ENCODE results near the gene PID1.

PID1 gene

DNA sequence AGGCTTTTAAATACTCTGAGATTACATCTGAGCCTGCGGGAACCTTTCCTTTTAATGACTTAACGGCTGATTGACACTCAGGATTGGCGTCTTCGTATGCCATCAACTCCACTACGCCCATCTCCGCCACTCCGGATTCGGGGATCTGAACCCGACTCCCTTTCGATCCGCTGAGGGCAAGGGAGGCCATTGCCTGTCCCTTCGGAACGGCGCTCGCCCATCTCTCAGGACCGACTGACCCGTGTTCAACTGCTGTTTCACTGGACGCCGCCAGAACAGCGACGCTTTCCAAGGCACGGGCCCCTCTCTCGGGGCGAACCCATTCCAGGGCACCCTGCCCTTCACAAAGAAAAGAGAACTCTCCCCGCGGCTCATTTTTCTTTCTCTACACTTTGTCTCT, 90.4 kb downstream of the PID1 start:
- TF ChIP-seq, protein P1, sequence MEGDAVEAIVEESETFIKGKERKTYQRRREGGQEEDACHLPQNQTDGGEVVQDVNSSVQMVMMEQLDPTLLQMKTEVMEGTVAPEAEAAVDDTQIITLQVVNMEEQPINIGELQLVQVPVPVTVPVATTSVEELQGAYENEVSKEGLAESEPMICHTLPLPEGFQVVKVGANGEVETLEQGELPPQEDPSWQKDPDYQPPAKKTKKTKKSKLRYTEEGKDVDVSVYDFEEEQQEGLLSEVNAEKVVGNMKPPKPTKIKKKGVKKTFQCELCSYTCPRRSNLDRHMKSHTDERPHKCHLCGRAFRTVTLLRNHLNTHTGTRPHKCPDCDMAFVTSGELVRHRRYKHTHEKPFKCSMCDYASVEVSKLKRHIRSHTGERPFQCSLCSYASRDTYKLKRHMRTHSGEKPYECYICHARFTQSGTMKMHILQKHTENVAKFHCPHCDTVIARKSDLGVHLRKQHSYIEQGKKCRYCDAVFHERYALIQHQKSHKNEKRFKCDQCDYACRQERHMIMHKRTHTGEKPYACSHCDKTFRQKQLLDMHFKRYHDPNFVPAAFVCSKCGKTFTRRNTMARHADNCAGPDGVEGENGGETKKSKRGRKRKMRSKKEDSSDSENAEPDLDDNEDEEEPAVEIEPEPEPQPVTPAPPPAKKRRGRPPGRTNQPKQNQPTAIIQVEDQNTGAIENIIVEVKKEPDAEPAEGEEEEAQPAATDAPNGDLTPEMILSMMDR (IDR thresholded peaks at IDR 0.05; ENCODE audit: low read depth, low read length, missing control alignments): no peak
- Histone ChIP-seq H3K36me3 (replicated peaks) (no peaks in the 10 kb centered on the region), H3K27me3 (replicated peaks) (no peaks in the 10 kb centered on the region), H3K4me3 (ENCODE audit: low read depth, low read length) (no peak overlapping the region), H3K27ac (no peak overlapping the region)
- DNase-seq: no peak
- in situ Hi-C loops (cut with HindIII; ENCODE audit: low pct_ligation_motif_present, low sequenced_read_pairs): no loop called here

DNA sequence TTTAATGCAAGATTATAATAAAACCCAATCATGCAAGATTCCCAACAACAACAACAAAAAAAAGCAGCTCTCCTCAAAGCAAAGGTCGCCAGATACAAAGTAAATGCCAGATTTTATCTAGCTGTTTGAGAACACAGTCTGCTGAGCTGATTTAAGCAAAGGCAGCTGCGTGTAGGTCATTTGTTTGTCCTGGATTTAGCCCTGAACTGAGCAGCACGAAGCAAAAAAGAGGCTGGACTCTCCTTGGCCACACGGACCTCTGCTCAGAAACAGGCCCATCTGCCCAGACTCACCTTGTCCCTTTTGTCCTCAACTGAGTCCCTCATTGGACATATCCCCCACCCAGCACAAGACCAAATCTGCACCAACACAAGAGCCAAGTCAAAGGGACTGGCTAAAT, 91.5 kb downstream of the PID1 start:
- H3K27me3 ChIP-seq (replicated peaks): no peaks in the 10 kb centered on the region
- no peak overlapping the region for H3K27ac ChIP-seq
- H3K4me3 ChIP-seq (ENCODE audit: low read depth, low read length): no peak overlapping the region
- H3K36me3 ChIP-seq (replicated peaks): no peaks in the 10 kb centered on the region
- DNase-seq: no peak
- TF ChIP-seq, protein P1 (IDR thresholded peaks at IDR 0.05; ENCODE audit: low read depth, low read length, missing control alignments): no peak
- in situ Hi-C loops (cut with HindIII; ENCODE audit: low pct_ligation_motif_present, low sequenced_read_pairs): no loop called here

DNA sequence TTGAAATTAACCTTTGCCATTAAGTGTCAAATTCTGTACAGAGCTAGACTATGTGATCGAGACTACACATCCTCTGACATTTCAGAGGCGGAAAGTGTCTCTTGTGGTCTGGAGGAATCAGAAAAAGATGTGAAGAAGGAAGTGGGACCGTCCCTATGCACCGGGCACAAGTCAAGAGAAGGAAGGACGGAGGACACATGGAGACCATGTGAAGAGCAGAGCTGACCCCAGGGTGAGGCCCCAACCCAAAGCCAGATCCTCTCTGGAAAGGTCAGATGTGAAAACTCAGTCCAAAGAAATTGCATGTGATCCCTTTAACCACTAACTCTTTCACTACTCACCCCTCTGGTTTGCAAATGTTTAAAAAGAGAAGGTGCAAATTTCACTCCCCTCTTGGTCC, 92.4 kb downstream of the PID1 start:
- TF ChIP-seq, protein P1 (IDR thresholded peaks at IDR 0.05; ENCODE audit: low read depth, low read length, missing control alignments): no peak
- in situ Hi-C loops (cut with HindIII; ENCODE audit: low pct_ligation_motif_present, low sequenced_read_pairs): no loop called here
- Histone ChIP-seq H3K4me3 (ENCODE audit: low read depth, low read length) (no peak overlapping the region), H3K36me3 (replicated peaks) (no peaks in the 10 kb centered on the region), H3K27ac (no peak overlapping the region), H3K27me3 (replicated peaks) (no peaks in the 10 kb centered on the region)
- DNase-seq: no peak

DNA sequence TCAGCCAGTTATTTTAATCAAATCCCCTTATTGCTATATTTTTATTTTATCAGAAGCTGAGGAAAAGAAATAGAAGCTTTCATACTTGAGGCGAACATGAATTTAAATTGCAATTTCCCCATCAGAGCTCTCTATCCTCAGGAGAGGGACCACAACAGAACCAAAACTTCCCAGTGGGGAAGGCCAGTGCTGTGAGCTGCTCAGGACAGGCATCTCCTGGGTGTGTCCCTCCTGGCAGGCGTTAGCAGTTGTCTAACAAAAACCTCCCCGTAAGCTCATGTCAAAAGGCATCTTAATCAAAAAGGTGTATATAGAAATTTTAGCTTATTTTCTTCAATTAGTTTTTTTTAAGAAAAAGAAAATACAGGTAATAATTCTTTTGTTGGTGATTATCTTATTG, 93.0 kb downstream of the PID1 start:
- no peak for DNase-seq
- in situ Hi-C loops (cut with HindIII; ENCODE audit: low pct_ligation_motif_present, low sequenced_read_pairs): no loop called here
- no peaks in the 10 kb centered on the region for H3K27me3 ChIP-seq (replicated peaks)
- no peak overlapping the region for H3K4me3 ChIP-seq (ENCODE audit: low read depth, low read length)
- no peaks in the 10 kb centered on the region for H3K36me3 ChIP-seq (replicated peaks)
- TF ChIP-seq, protein P1 (IDR thresholded peaks at IDR 0.05; ENCODE audit: low read depth, low read length, missing control alignments): no peak
- H3K27ac ChIP-seq: no peak overlapping the region

DNA sequence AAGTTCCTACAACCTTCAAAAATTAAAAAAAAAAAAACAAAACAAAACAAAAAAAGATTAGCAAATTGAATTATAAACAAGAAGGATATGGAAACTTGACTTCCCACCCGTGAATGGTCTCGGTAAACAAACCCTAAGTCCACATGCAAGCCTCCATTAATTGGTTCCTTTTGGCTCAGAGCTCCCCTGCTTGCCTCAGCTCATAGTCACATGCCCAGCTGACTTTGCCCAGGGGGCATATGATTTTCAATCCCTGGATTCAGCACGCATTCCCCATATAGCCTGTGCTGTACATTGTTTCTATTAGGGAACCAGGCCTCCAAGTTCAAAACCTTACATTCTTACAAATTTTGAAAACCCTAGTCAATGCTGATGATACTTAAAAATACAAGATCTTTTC, 95.0 kb downstream of the PID1 start:
- in situ Hi-C loops (cut with HindIII; ENCODE audit: low pct_ligation_motif_present, low sequenced_read_pairs): no loop called here
- Histone ChIP-seq H3K27ac (no peak overlapping the region), H3K36me3 (replicated peaks) (no peaks in the 10 kb centered on the region), H3K4me3 (ENCODE audit: low read depth, low read length) (no peak overlapping the region), H3K27me3 (replicated peaks) (no peaks in the 10 kb centered on the region)
- TF ChIP-seq, protein P1 (IDR thresholded peaks at IDR 0.05; ENCODE audit: low read depth, low read length, missing control alignments): no peak
- no peak for DNase-seq

DNA sequence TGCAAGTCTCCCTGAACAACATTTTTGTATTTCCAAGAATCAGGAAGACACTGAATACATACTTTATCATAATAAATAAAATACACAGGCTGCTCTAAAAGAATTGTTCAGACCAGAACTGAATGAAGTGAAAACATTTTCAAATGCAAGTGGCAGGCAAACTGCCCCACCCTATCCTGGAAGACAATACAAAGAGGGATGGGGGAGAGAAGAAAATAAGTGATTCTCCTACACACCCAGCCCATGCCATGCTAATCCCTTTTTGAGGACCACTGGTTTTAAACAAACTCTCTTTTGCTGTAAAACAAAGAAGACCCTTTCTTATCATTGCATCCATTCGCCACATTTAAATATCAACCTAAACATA, 95.6 kb downstream of the PID1 start:
- Histone ChIP-seq H3K27me3 (replicated peaks) (no peaks in the 10 kb centered on the region), H3K4me3 (ENCODE audit: low read depth, low read length) (no peak overlapping the region), H3K27ac (no peak overlapping the region), H3K36me3 (replicated peaks) (no peaks in the 10 kb centered on the region)
- in situ Hi-C loops (cut with HindIII; ENCODE audit: low pct_ligation_motif_present, low sequenced_read_pairs): no loop called here
- no peak for DNase-seq
- TF ChIP-seq, protein P1 (IDR thresholded peaks at IDR 0.05; ENCODE audit: low read depth, low read length, missing control alignments): no peak
